HG03565 (cell line): Measurements from ENCODE around the gene ATP6V0C.
"Not testable (repeated sequence)": the region's sequence is repeated elsewhere in the genome, so short reads cannot be mapped to it uniquely, and the experiment has no call there.

Experiments used
- ATAC-seq: cut with Tn5 transposase; IDR thresholded peaks from one replicate; pipeline ENCODE4 v1.9.1; 2021; ENCODE audit warnings: mild to moderate bottlenecking, moderate library complexity; ENCODE audit not compliant: unreplicated experiment

ATP6V0C gene

GRCh38 chr16:2527071-2527783 lies 13.5 kb downstream of the ATP6V0C start:
- ATAC-seq: no peak

GRCh38 chr16:2527784-2528100 lies 14.0 kb downstream of the ATP6V0C start:
- no peak for ATAC-seq

- no peak for ATAC-seq
Observed at GRCh38 chr16:2528161-2529060, 14.7 kb downstream of the ATP6V0C start.

- no peak for ATAC-seq
Observed at GRCh38 chr16:2529061-2529931, 15.5 kb downstream of the ATP6V0C start.

- no peak for ATAC-seq
Observed at GRCh38 chr16:2529961-2530628, 16.3 kb downstream of the ATP6V0C start.

GRCh38 chr16:2530629-2531318 lies 17.0 kb downstream of the ATP6V0C start:
- ATAC-seq: no peak

- ATAC-seq: no peak
Observed at GRCh38 chr16:2531371-2531695, 17.6 kb downstream of the ATP6V0C start, which contains the start of gene CEMP1. Gene CEMP1, minus strand, starts transcription at chr16:2531408. Its CDS starts 335 bp downstream, at chr16:2531073.

- ATAC-seq: peak; percentile 70
Observed at GRCh38 chr16:2531696-2532493, 18.1 kb downstream of the ATP6V0C start.

- ATAC-seq: no peak
Observed at GRCh38 chr16:2532494-2533141, 18.9 kb downstream of the ATP6V0C start.

- ATAC-seq: not testable (repeated sequence)
Observed at GRCh38 chr16:2533142-2533755, 19.5 kb downstream of the ATP6V0C start.

GRCh38 chr16:2533912-2534311 lies 20.2 kb downstream of the ATP6V0C start:
- ATAC-seq: no peak

GRCh38 chr16:2534335-2534734 lies 20.6 kb downstream of the ATP6V0C start:
- ATAC-seq: not testable (repeated sequence)

- no peak for ATAC-seq
Observed at GRCh38 chr16:2535625-2536013, 21.9 kb downstream of the ATP6V0C start.

GRCh38 chr16:2537451-2538379 lies 24.0 kb downstream of the ATP6V0C start, which contains the start of gene PDPK1:
Gene PDPK1, plus strand, starts transcription at chr16:2538021. Its CDS starts 92 bp downstream, at chr16:2538113.
- ATAC-seq: peak; percentile 76

GRCh38 chr16:2539192-2539844 lies 25.6 kb downstream of the ATP6V0C start:
- ATAC-seq: not testable (repeated sequence)

GRCh38 chr16:2539845-2540458 lies 26.2 kb downstream of the ATP6V0C start:
- not testable (repeated sequence) for ATAC-seq
